Natural killer cell treated with Interleukin-12 subunit alpha and Interleukin-12 subunit beta and Interleukin-15 and Interleukin-18, amount 100 ng/mL, for 72 hours (primary cell): ENCODE data around the gene SCAANT1. TPM values are rescaled to one million over a fixed set of nuclear protein-coding genes. Genes with fewer than 3 reads are reported as not detected.
A peak's percentile ranks its signal among the peaks of the same experiment; 100 is the strongest.

Experiments
- ATAC-seq, 2 donors: fragments of 150-1000 bp; cut with Tn5 transposase in 1 of 2; sonication (Bioruptor Pico), chemical (Tn5 transposase) in 1 of 2; 2 replicates each; pipeline ENCODE4 v1.10.0; 2021
- DNase-seq: peaks from one replicate; pipeline ENCODE4 v3.0.0; 2022; ENCODE audit warnings: low spot score
- H3K27ac Mint-ChIP-seq, 2 donors: 1 replicate in 1 of 2; 2 replicates in 1 of 2; pipeline ENCODE4 v1.8.0; 2022; ENCODE audit warnings: mixed read lengths in 2 of 2, mild to moderate bottlenecking in 1 of 2, moderate library complexity in 1 of 2
- H3K27me3 Mint-ChIP-seq, 2 donors: 1 replicate in 1 of 2; 2 replicates in 1 of 2; pipeline ENCODE4 v1.8.0; 2022; ENCODE audit warnings: mixed read lengths in 2 of 2
- H3K36me3 Mint-ChIP-seq: one replicate; pipeline ENCODE4 v1.8.0; 2022; ENCODE audit warnings: mixed read lengths
- H3K4me1 Mint-ChIP-seq, 2 donors: 1 replicate in 1 of 2; 2 replicates in 1 of 2; pipeline ENCODE4 v1.8.0; 2022; ENCODE audit warnings: low read depth in 2 of 2, mixed read lengths in 2 of 2, mild to moderate bottlenecking in 1 of 2
- H3K4me3 Mint-ChIP-seq: one replicate; pipeline ENCODE4 v1.8.0; 2022; ENCODE audit warnings: mixed read lengths
- H3K9me3 Mint-ChIP-seq: 2 replicates; pipeline ENCODE4 v1.8.0; 2022; ENCODE audit warnings: mixed read lengths
- total RNA-seq, 2 donors: library from RNA; stranded (reverse); gene quantifications; one replicate each; pipeline ENCODE4 v1.2.3, GENCODE V29; 2022

Gene SCAANT1
- total RNA-seq, 2 donors from 2014 or later: 2.6 TPM; not detected in 1

- no peaks in the 10 kb centered on the region for H3K9me3 Mint-ChIP-seq
- H3K4me3 Mint-ChIP-seq: no peak overlapping the region
- ATAC-seq: no peak
- no peak for DNase-seq
- H3K4me1 Mint-ChIP-seq: peaks cover 49 to 52% of the 10 kb centered on the region in 2 donors
- peaks cover 27% of the 10 kb centered on the region for H3K36me3 Mint-ChIP-seq
- H3K27me3 Mint-ChIP-seq: no peaks in the 10 kb centered on the region
- H3K27ac Mint-ChIP-seq: peak overlapping the region in 1 of 2 donors; percentile 50
Measured at GRCh38 chr3:63926309-63926708, 14.1 kb upstream of the SCAANT1 start.

GRCh38 chr3:63922491-63923199 lies 10.5 kb upstream of the SCAANT1 start:
- ATAC-seq (no peak), DNase-seq (no peak)
- Mint-ChIP-seq H3K4me3 (no peak overlapping the region), H3K27me3 (no peaks in the 10 kb centered on the region), H3K4me1 (peaks cover 48 to 61% of the 10 kb centered on the region in 2 donors), H3K27ac (peak overlapping the region; percentile 28 to 38), H3K36me3 (peaks cover 38% of the 10 kb centered on the region), H3K9me3 (no peaks in the 10 kb centered on the region)

DNA sequence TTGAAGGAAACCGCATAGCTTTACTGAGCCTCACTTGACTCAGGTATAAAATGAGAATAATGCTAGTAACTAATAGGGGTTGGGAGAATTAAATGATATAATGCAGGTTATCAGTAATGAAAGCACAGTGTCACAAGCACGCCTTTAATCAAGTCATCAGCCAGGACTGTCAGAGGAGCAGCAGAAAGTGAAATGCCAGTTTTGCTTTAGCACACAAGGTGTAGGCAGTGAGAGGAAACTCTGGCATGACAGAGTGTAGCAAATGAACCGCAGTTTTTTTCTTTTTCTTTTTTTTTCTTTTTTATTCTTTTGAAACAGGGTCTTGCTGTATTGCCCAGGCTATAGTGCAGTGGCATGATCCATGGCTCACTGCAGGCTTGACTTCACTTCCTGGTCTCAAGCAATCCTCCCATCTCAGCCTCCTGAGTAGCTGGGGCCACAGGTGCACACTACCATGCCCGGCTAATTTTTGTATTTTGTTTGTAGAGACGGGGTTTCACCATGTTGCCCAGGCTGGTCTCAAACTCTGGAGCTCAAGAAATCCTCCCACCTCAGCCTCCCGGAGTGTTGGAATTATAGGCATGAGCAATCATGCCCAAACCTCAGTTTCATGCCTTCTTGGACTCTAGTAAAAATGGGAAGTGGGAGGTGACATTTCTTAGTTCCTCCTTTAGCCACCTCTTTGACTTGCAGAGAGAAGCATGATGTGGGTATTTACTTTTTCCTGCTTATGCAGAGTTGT lies 9.7 kb upstream of the SCAANT1 start:
- peaks cover 43% of the 10 kb centered on the region for H3K36me3 Mint-ChIP-seq
- peak overlapping the region; percentile 11 to 28 for H3K27ac Mint-ChIP-seq
- DNase-seq: no peak
- no peaks in the 10 kb centered on the region for H3K9me3 Mint-ChIP-seq
- H3K4me3 Mint-ChIP-seq: no peak overlapping the region
- peaks cover 46 to 57% of the 10 kb centered on the region in 2 donors for H3K4me1 Mint-ChIP-seq
- ATAC-seq: no peak
- no peaks in the 10 kb centered on the region for H3K27me3 Mint-ChIP-seq

DNA sequence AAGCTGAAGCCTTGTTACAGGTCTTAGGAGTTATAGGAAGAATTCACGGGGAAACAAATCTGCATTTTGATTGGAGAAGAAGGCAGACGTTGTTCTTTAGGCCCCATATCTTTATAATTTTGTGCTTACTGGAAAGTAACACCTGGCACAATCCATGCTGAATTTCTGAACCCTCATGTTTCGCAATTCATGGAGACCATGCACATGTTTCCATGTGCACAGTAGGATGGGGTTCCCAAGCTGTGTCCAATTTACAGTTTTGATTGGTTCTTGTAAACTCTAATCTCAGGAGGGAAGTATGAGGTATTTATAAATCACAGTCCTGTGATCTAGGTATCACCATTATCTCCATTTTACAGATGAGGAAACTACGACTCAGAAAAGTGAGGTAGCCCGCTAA lies 7.8 kb upstream of the SCAANT1 start:
- DNase-seq (no peak), ATAC-seq (no peak)
- H3K9me3 Mint-ChIP-seq: no peaks in the 10 kb centered on the region
- peaks cover 39% of the 10 kb centered on the region for H3K36me3 Mint-ChIP-seq
- no peak overlapping the region for H3K4me3 Mint-ChIP-seq
- H3K27me3 Mint-ChIP-seq: no peaks in the 10 kb centered on the region
- no peak overlapping the region for H3K27ac Mint-ChIP-seq
- peaks cover 40 to 47% of the 10 kb centered on the region in 2 donors for H3K4me1 Mint-ChIP-seq

DNA sequence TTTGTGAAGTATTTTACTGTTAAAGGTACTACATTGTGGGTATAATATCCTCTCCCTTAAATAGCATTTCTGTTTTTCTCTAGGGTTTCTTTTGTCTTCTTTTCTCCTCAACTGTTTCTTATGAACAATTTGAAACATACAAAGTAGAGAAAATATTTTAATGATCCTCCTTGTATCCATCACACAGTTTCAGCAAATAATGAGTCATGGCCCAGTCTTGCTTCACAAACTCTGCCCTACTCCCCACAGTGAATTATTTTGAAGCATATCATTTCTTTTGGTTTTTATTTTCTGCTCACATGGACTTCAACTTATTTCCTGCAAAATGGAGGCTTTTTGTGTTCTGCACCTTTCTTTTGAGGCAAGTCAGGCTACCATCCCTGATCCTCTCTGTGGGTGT lies 6.1 kb upstream of the SCAANT1 start:
- H3K4me3 Mint-ChIP-seq: no peak overlapping the region

GRCh38 chr3:63914312-63914711 lies 2.1 kb upstream of the SCAANT1 start:
- Mint-ChIP-seq H3K4me1 (peaks cover 36 to 56% of the 10 kb centered on the region in 2 donors), H3K27ac (peak overlapping the region; percentile 77 to 85), H3K9me3 (no peaks in the 10 kb centered on the region), H3K36me3 (peaks cover 22% of the 10 kb centered on the region), H3K27me3 (no peaks in the 10 kb centered on the region), H3K4me3 (peak overlapping the region; percentile 83)
- no peak for ATAC-seq
- DNase-seq: no peak

More for the DNA sequence above, 6.1 kb upstream of the SCAANT1 start:
- DNase-seq: no peak
- H3K27ac Mint-ChIP-seq: peak overlapping the region in 1 of 2 donors; percentile 64
- H3K36me3 Mint-ChIP-seq: peaks cover 26% of the 10 kb centered on the region
- H3K27me3 Mint-ChIP-seq: no peaks in the 10 kb centered on the region
- H3K9me3 Mint-ChIP-seq: no peaks in the 10 kb centered on the region
- no peak for ATAC-seq
- peaks cover 30 to 46% of the 10 kb centered on the region in 2 donors for H3K4me1 Mint-ChIP-seq

GRCh38 chr3:63912768-63913588 lies 795 bp upstream of the SCAANT1 start:
- H3K27me3 Mint-ChIP-seq: no peaks in the 10 kb centered on the region
- ATAC-seq: peak; percentile 12 to 55
- H3K4me1 Mint-ChIP-seq: peaks cover 27 to 46% of the 10 kb centered on the region in 2 donors
- peaks cover 14% of the 10 kb centered on the region for H3K36me3 Mint-ChIP-seq
- no peaks in the 10 kb centered on the region for H3K9me3 Mint-ChIP-seq
- H3K4me3 Mint-ChIP-seq: peak overlapping the region; percentile 83
- H3K27ac Mint-ChIP-seq: peak overlapping the region; percentile 77 to 85
- DNase-seq: peak; percentile 65

GRCh38 chr3:63911509-63911872 lies 692 bp downstream of the SCAANT1 start:
- H3K27ac Mint-ChIP-seq: peak overlapping the region; percentile 72 to 86
- H3K4me3 Mint-ChIP-seq: peak overlapping the region; percentile 87
- DNase-seq (no peak), ATAC-seq (peak in 1 of 2 donors; percentile 5)
- H3K27me3 Mint-ChIP-seq: no peaks in the 10 kb centered on the region
- peaks cover 18 to 39% of the 10 kb centered on the region in 2 donors for H3K4me1 Mint-ChIP-seq
- H3K36me3 Mint-ChIP-seq: peaks cover 4% of the 10 kb centered on the region
- no peaks in the 10 kb centered on the region for H3K9me3 Mint-ChIP-seq

GRCh38 chr3:63910891-63911290 lies 1.3 kb downstream of the SCAANT1 start:
- H3K4me1 Mint-ChIP-seq: peaks cover 16 to 39% of the 10 kb centered on the region in 2 donors
- no peaks in the 10 kb centered on the region for H3K36me3 Mint-ChIP-seq
- H3K4me3 Mint-ChIP-seq: peak overlapping the region; percentile 87
- DNase-seq (no peak), ATAC-seq (no peak)
- H3K27me3 Mint-ChIP-seq: no peaks in the 10 kb centered on the region
- H3K27ac Mint-ChIP-seq: peak overlapping the region; percentile 72 to 86
- H3K9me3 Mint-ChIP-seq: no peaks in the 10 kb centered on the region

GRCh38 chr3:63910001-63910400 lies 2.2 kb downstream of the SCAANT1 start:
- no peak for ATAC-seq
- Mint-ChIP-seq H3K36me3 (no peaks in the 10 kb centered on the region), H3K27me3 (no peaks in the 10 kb centered on the region), H3K9me3 (no peaks in the 10 kb centered on the region), H3K27ac (peak overlapping the region; percentile 72 to 86), H3K4me1 (peaks cover 16 to 40% of the 10 kb centered on the region in 2 donors), H3K4me3 (no peak overlapping the region)
- no peak for DNase-seq

DNA sequence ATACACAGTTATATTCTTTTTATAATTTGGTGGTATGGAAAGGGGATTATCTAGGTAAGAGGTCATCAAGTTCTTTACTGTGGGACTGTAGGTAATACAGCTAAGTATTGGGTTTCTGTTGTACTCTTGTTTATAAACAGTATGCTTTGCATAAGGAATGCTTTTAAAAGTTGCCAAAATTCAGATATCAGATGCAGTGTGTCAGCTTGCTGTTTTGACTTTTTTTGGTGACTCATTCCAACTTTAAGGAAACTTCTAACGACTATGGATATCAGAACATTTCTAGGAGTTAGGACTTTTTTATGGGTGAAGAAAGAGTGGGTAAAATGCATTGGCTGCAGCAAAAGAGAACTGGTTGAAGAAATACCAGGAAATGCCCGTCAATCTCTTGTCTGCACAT lies 2.8 kb downstream of the SCAANT1 start:
- peaks cover 15 to 40% of the 10 kb centered on the region in 2 donors for H3K4me1 Mint-ChIP-seq
- H3K36me3 Mint-ChIP-seq: no peaks in the 10 kb centered on the region
- H3K9me3 Mint-ChIP-seq: no peaks in the 10 kb centered on the region
- H3K4me3 Mint-ChIP-seq: no peak overlapping the region
- no peak for ATAC-seq
- H3K27ac Mint-ChIP-seq: no peak overlapping the region
- no peak for DNase-seq
- H3K27me3 Mint-ChIP-seq: no peaks in the 10 kb centered on the region

DNA sequence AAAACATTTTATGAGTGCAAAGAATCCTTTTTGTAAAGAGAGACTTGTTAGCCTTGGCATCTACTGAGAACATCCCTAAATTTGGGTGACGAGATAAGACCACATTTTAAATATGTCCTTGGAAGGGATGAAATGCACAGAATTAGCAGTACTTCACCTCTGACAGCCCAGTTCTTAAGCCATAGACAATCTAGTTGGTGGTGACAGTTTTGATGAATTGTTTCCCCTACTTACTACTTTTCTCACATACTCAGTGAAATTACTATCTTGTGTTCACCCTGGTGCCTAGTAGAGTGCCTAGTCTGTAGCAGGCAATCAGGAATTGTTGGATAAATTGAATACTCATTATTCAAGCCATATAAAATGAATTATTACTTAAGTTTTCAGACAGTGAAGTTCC lies 3.4 kb downstream of the SCAANT1 start:
- Mint-ChIP-seq H3K36me3 (no peaks in the 10 kb centered on the region), H3K9me3 (no peaks in the 10 kb centered on the region), H3K4me3 (no peak overlapping the region), H3K27ac (peak overlapping the region in 1 of 2 donors; percentile 4), H3K4me1 (peaks cover 18 to 33% of the 10 kb centered on the region in 2 donors), H3K27me3 (no peaks in the 10 kb centered on the region)
- DNase-seq: no peak
- no peak for ATAC-seq

DNA sequence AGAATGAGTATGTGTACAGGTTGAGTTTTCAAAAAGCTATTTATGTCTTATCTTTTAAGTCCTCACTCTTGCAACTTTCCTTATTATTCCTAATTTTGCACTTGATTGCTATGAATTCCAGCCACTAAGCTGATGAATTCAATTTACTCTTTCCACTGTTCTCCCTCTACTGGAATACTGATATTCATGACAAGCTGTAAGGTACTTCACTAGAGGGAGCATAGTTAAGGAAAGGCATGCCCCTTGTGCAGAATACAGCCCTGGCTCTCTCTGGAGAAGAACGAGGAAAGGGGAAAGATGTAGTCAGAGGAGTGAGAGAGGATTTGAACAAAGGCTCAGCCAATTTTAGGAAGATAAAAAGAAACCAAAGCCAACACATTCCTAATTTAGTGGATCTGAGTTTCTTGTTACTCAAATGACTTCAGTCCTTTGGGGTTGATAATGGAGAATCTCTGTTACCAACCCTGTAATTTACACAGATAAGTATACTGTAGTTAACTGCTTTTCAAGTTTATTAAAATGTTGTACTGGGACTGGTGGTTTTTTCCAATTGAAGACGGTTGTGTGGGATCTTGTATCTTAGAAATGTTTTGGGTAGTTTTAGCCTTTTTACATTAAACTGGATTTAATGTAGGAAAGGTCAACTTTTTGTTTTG lies 4.0 kb downstream of the SCAANT1 start:
- Mint-ChIP-seq H3K4me3 (no peak overlapping the region), H3K4me1 (peaks cover 18 to 27% of the 10 kb centered on the region in 2 donors), H3K9me3 (no peaks in the 10 kb centered on the region), H3K27me3 (no peaks in the 10 kb centered on the region), H3K36me3 (no peaks in the 10 kb centered on the region), H3K27ac (peak overlapping the region in 1 of 2 donors; percentile 4)
- no peak for ATAC-seq
- no peak for DNase-seq
